ENCODE results near the gene PAN3.

DNA sequence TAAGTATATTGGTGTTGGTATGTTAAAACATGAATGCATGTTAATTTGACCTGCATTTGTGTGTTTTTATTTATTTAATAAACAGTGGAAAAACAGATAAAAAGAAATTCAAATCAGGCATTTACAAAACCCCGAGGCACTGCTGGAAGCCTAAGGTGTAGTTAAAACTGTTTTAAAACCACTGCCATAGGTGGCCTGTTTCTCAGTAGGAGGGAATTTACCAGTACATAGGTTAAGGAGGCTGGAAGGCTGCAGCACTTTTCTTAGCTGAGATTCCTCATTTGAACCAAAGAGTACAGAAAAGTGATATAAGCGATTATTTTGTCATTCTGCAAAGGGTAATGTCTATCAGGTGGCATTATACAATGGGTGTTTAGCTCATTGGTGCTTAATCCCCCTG lies 99.6 kb downstream of the PAN3 start:
- TF ChIP-seq, protein P1, sequence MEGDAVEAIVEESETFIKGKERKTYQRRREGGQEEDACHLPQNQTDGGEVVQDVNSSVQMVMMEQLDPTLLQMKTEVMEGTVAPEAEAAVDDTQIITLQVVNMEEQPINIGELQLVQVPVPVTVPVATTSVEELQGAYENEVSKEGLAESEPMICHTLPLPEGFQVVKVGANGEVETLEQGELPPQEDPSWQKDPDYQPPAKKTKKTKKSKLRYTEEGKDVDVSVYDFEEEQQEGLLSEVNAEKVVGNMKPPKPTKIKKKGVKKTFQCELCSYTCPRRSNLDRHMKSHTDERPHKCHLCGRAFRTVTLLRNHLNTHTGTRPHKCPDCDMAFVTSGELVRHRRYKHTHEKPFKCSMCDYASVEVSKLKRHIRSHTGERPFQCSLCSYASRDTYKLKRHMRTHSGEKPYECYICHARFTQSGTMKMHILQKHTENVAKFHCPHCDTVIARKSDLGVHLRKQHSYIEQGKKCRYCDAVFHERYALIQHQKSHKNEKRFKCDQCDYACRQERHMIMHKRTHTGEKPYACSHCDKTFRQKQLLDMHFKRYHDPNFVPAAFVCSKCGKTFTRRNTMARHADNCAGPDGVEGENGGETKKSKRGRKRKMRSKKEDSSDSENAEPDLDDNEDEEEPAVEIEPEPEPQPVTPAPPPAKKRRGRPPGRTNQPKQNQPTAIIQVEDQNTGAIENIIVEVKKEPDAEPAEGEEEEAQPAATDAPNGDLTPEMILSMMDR (IDR thresholded peaks at IDR 0.05; ENCODE audit: low read length), result no peak
- no peak for TF ChIP-seq EZH2 (IDR thresholded peaks at IDR 0.05; ENCODE audit: borderline replicate concordance, low read length)

Measured in OCI-LY1 (cell line).